ENCODE data around the gene SAMD1.
"Not testable (repeated sequence)": the region's sequence is repeated elsewhere in the genome, so short reads cannot be mapped to it uniquely, and the experiment has no call there.

The SAMD1 gene

GRCh38 chr19:14058182-14059092, 32.1 kb downstream of the SAMD1 start:
- no peak for FAIRE-seq

- FAIRE-seq = no peak
Observed at GRCh38 chr19:14056741-14057356, 33.7 kb downstream of the SAMD1 start.

GRCh38 chr19:14056069-14056666, 34.4 kb downstream of the SAMD1 start:
- no peak for FAIRE-seq

- FAIRE-seq = no peak
Observed at GRCh38 chr19:14055396-14055795, 35.2 kb downstream of the SAMD1 start.

- FAIRE-seq = no peak
Observed at GRCh38 chr19:14054721-14055120, 35.8 kb downstream of the SAMD1 start.

GRCh38 chr19:14054099-14054498, 36.5 kb downstream of the SAMD1 start:
- FAIRE-seq = no peak

GRCh38 chr19:14053500-14053899, 37.1 kb downstream of the SAMD1 start:
- FAIRE-seq = no peak

GRCh38 chr19:14053032-14053431, 37.5 kb downstream of the SAMD1 start:
- no peak for FAIRE-seq

GRCh38 chr19:14052470-14052869, 38.1 kb downstream of the SAMD1 start:
- no peak for FAIRE-seq

GRCh38 chr19:14051980-14052379, 38.6 kb downstream of the SAMD1 start:
- FAIRE-seq = no peak

GRCh38 chr19:14050961-14051360, 39.6 kb downstream of the SAMD1 start:
- FAIRE-seq = not testable (repeated sequence)

- no peak for FAIRE-seq
Observed at GRCh38 chr19:14050512-14050911, 40.0 kb downstream of the SAMD1 start.

- FAIRE-seq = no peak
Observed at GRCh38 chr19:14048443-14049153, 42.0 kb downstream of the SAMD1 start.

- not testable (repeated sequence) for FAIRE-seq
Observed at GRCh38 chr19:14047866-14048265, 42.7 kb downstream of the SAMD1 start.

GRCh38 chr19:14042659-14043608, 47.6 kb downstream of the SAMD1 start:
- FAIRE-seq = peak; percentile 82

- FAIRE-seq = no peak
Observed at GRCh38 chr19:14039181-14039580, 51.4 kb downstream of the SAMD1 start.
